ENCODE measurements around the gene NUP42. TPM values are rescaled to one million over a fixed set of nuclear protein-coding genes. Genes with fewer than 3 reads are reported as not detected.

Gene NUP42
- total and polyA plus RNA-seq, 10 of the 15 experiments (the other 5 are each of a cell fraction or from before 2014, with no cell fraction given), result 48.6 to 124 (median 74.3) TPM

GRCh38 chr7:23184291-23184690 is 2.4 kb downstream of the NUP42 start (continued):
- TF ChIP-seq, protein P1, sequence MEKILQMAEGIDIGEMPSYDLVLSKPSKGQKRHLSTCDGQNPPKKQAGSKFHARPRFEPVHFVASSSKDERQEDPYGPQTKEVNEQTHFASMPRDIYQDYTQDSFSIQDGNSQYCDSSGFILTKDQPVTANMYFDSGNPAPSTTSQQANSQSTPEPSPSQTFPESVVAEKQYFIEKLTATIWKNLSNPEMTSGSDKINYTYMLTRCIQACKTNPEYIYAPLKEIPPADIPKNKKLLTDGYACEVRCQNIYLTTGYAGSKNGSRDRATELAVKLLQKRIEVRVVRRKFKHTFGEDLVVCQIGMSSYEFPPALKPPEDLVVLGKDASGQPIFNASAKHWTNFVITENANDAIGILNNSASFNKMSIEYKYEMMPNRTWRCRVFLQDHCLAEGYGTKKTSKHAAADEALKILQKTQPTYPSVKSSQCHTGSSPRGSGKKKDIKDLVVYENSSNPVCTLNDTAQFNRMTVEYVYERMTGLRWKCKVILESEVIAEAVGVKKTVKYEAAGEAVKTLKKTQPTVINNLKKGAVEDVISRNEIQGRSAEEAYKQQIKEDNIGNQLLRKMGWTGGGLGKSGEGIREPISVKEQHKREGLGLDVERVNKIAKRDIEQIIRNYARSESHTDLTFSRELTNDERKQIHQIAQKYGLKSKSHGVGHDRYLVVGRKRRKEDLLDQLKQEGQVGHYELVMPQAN (conservative IDR thresholded peaks at IDR 0.05), result no peak
- TF ChIP-seq HCFC1 (IDR thresholded peaks at IDR 0.05; ENCODE audit: low read length), result no peak
- TF ChIP-seq GABPA (IDR thresholded peaks at IDR 0.05; ENCODE audit: low read depth), result no peak

GRCh38 chr7:23184709-23185359 is 3.0 kb downstream of the NUP42 start:
- RAD21 ChIA-PET (ENCODE audit: unreplicated experiment), result interaction anchor here (0.6 to 3.5 kb wide), 15 partner anchors 57 to 624 kb away, joined by 3 to 53 read pairs (median 5); no protein-coding TSS in a partner anchor
- 95% methylated on average over 4 of the region's 4 CpGs for WGBS (ENCODE audit: insufficient coverage, insufficient replicate concordance, low lambda C conversion rate, missing lambda C conversion rate)
- H3K4me3 ChIP-seq, result peak overlapping the region; percentile 59
- in situ Hi-C loops (cut with MboI), result no loop called here
- intact Hi-C loops (cut with micrococcal nuclease; ENCODE audit: unreplicated experiment), result loop anchor here (1.0 to 10.0 kb wide), 8 partner anchors 88 to 360 kb away; partner anchors contain the start of genes IGF2BP3, TOMM7 and TRA2A
- H2AFZ ChIP-seq (ENCODE audit: control insufficient read depth, low read depth, low read length), result no peak overlapping the region
- no peaks in the 10 kb centered on the region for H4K20me1 ChIP-seq (ENCODE audit: control insufficient read depth, insufficient read depth)
- no peak overlapping the region; the same call in 1 of the 2 replicates for H3K9ac ChIP-seq (ENCODE audit: control insufficient read depth, insufficient read depth, low read length)
- peaks cover 0 to 14% of the 10 kb centered on the region in 2 experiments; a peak in 2 of 4 replicates for H3K36me3 ChIP-seq (ENCODE audit: control insufficient read depth in 2 of 2, insufficient read depth in 2 of 2, low read length in 1 of 2)
- CTCF ChIA-PET, result interaction anchor here (0.6 to 5.9 kb wide), 33 partner anchors 9 to 410 kb away, joined by 3 to 77 read pairs (median 4); no protein-coding TSS in a partner anchor
- POLR2A ChIA-PET, result interaction anchor here (0.8 to 1.2 kb wide), 2 partner anchors 9 to 80 kb away, joined by 3 read pairs; no protein-coding TSS in a partner anchor
- peaks cover 62% of the 10 kb centered on the region for H3K79me2 ChIP-seq (ENCODE audit: control insufficient read depth, insufficient read depth, low read length)
- DNase-seq (ENCODE audit: low read depth, low spot score) (peak; percentile 17), ATAC-seq (no peak), FAIRE-seq (no peak)
- no peaks in the 10 kb centered on the region for H3K27me3 ChIP-seq (replicated peaks in 1 of 2; ENCODE audit: control insufficient read depth in 2 of 2, insufficient read depth in 2 of 2, low read length in 1 of 2)
- BruUV-seq (replicated peaks), result no TSS peak
- peak overlapping the region; percentile 60 for H3K4me2 ChIP-seq (ENCODE audit: control insufficient read depth, insufficient read depth)
- H3K27ac ChIP-seq (ENCODE audit: control insufficient read depth, insufficient read depth), result no peak overlapping the region
- no peaks in the 10 kb centered on the region for H3K9me3 ChIP-seq (replicated peaks; ENCODE audit: control insufficient read depth, insufficient read depth, low read length)
- 0 out of 2 replicates have a peak, but pooled peaks cover 3% of the 10 kb centered on the region for H3K4me1 ChIP-seq (ENCODE audit: control insufficient read depth, insufficient read depth, low read length)
- SMC1A ChIA-PET (ENCODE audit: uncharacterized antibody, unreplicated experiment), result interaction anchor here (0.7 to 3.5 kb wide), 20 partner anchors 10 to 362 kb away, joined by 3 to 32 read pairs (median 4); partner anchors contain the start of gene KLHL7
- TF ChIP-seq IKZF2 (IDR thresholded peaks at IDR 0.05) (peak; percentile 30 to 36; a peak in 2 of 4 replicates), RAD21 (IDR thresholded peaks at IDR 0.05; ENCODE audit: insufficient read depth, low read depth, low read length) (peak; percentile 57), IKZF1 (conservative IDR thresholded peaks at IDR 0.05) (peak; percentile 43; the same call in 1 of the 2 replicates), SREBF2 (IDR thresholded peaks at IDR 0.05; ENCODE audit: low read length) (no peak), BCL11A (IDR thresholded peaks at IDR 0.05; ENCODE audit: low read depth, low read length) (no peak), TAF1 (IDR thresholded peaks at IDR 0.05; ENCODE audit: borderline replicate concordance, low read depth, low read length) (no peak), SMC3 (IDR thresholded peaks at IDR 0.05; ENCODE audit: borderline replicate concordance, low read length) (peak; percentile 23; the same call in 1 of the 2 replicates)
- TF ChIP-seq, protein P2, sequence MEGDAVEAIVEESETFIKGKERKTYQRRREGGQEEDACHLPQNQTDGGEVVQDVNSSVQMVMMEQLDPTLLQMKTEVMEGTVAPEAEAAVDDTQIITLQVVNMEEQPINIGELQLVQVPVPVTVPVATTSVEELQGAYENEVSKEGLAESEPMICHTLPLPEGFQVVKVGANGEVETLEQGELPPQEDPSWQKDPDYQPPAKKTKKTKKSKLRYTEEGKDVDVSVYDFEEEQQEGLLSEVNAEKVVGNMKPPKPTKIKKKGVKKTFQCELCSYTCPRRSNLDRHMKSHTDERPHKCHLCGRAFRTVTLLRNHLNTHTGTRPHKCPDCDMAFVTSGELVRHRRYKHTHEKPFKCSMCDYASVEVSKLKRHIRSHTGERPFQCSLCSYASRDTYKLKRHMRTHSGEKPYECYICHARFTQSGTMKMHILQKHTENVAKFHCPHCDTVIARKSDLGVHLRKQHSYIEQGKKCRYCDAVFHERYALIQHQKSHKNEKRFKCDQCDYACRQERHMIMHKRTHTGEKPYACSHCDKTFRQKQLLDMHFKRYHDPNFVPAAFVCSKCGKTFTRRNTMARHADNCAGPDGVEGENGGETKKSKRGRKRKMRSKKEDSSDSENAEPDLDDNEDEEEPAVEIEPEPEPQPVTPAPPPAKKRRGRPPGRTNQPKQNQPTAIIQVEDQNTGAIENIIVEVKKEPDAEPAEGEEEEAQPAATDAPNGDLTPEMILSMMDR (IDR thresholded peaks at IDR 0.05 in 2 of 3, conservative IDR thresholded peaks at IDR 0.05 in 1 of 3; ENCODE audit: control insufficient read depth in 2 of 3, extremely low read depth in 1 of 3, insufficient read depth in 1 of 3, low read depth in 3 of 3, low read length in 3 of 3), result peak; percentile 35 to 74 (median 55); a peak in 4 of 6 replicates
- TF ChIP-seq, protein P3, sequence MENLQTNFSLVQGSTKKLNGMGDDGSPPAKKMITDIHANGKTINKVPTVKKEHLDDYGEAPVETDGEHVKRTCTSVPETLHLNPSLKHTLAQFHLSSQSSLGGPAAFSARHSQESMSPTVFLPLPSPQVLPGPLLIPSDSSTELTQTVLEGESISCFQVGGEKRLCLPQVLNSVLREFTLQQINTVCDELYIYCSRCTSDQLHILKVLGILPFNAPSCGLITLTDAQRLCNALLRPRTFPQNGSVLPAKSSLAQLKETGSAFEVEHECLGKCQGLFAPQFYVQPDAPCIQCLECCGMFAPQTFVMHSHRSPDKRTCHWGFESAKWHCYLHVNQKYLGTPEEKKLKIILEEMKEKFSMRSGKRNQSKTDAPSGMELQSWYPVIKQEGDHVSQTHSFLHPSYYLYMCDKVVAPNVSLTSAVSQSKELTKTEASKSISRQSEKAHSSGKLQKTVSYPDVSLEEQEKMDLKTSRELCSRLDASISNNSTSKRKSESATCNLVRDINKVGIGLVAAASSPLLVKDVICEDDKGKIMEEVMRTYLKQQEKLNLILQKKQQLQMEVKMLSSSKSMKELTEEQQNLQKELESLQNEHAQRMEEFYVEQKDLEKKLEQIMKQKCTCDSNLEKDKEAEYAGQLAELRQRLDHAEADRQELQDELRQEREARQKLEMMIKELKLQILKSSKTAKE (IDR thresholded peaks at IDR 0.05; ENCODE audit: low read depth, poor library complexity, severe bottlenecking), result peak; percentile 19
- TF ChIP-seq, protein P4, sequence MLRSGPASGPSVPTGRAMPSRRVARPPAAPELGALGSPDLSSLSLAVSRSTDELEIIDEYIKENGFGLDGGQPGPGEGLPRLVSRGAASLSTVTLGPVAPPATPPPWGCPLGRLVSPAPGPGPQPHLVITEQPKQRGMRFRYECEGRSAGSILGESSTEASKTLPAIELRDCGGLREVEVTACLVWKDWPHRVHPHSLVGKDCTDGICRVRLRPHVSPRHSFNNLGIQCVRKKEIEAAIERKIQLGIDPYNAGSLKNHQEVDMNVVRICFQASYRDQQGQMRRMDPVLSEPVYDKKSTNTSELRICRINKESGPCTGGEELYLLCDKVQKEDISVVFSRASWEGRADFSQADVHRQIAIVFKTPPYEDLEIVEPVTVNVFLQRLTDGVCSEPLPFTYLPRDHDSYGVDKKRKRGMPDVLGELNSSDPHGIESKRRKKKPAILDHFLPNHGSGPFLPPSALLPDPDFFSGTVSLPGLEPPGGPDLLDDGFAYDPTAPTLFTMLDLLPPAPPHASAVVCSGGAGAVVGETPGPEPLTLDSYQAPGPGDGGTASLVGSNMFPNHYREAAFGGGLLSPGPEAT (IDR thresholded peaks at IDR 0.05; ENCODE audit: low read depth), result peak; percentile 31; the same call in 1 of the 2 replicates
